Neuronal stem cell (in vitro differentiated cells): ENCODE results near the gene FLACC1. TPM values are rescaled to one million over a fixed set of nuclear protein-coding genes. Genes with fewer than 3 reads are reported as not detected.

Source experiments
- DNase-seq: peaks from one replicate; pipeline ENCODE4 v3.0.0-alpha.2; 2013; ENCODE audit warnings: low spot score
- H2AFZ ChIP-seq: one replicate; pipeline ENCODE4 v1.6.1; 2013; ENCODE audit warnings: mild to moderate bottlenecking, low read length, inconsistent platforms
- H2AK5ac ChIP-seq: 2 replicates; pipeline ENCODE4 v1.6.1; 2013; ENCODE audit warnings: low read depth, mild to moderate bottlenecking, inconsistent platforms, low read length, moderate library complexity, mixed read lengths
- H2BK120ac ChIP-seq: 2 replicates; pipeline ENCODE4 v1.6.1; 2013; ENCODE audit warnings: low read depth, mild to moderate bottlenecking, inconsistent platforms, low read length, moderate library complexity, mixed read lengths
- H2BK12ac ChIP-seq: one replicate; pipeline ENCODE4 v1.6.1; 2013; ENCODE audit warnings: low read length, inconsistent platforms
- H2BK15ac ChIP-seq: 2 replicates; pipeline ENCODE4 v1.6.1; 2013; ENCODE audit warnings: mild to moderate bottlenecking, low read length, inconsistent platforms, mixed read lengths
- H2BK5ac ChIP-seq: one replicate; pipeline ENCODE4 v1.6.1; 2013; ENCODE audit warnings: inconsistent platforms, mild to moderate bottlenecking, low read length, moderate library complexity
- H3K14ac ChIP-seq: one replicate; pipeline ENCODE4 v1.6.1; 2013; ENCODE audit warnings: low read length, inconsistent platforms
- H3K18ac ChIP-seq: 2 replicates; pipeline ENCODE4 v1.6.1; 2013; ENCODE audit warnings: low read length, inconsistent platforms
- H3K23ac ChIP-seq: 2 replicates; pipeline ENCODE4 v1.6.1; 2013; ENCODE audit warnings: low read depth, mild to moderate bottlenecking, mixed read lengths, low read length, inconsistent platforms; ENCODE audit not compliant: poor library complexity
- H3K27ac ChIP-seq: replicated peaks from 3 replicates; pipeline ENCODE4 v1.5.1; 2013; ENCODE audit warnings: low read length, inconsistent platforms
- H3K27me3 ChIP-seq, 3 experiments: 2 replicates each; pipeline ENCODE4 v1.6.1; 2013; ENCODE audit warnings: low read length in 3 of 3, mild to moderate bottlenecking in 2 of 3, inconsistent platforms in 1 of 3, low read depth in 1 of 3, mixed read lengths in 1 of 3, moderate library complexity in 1 of 3; ENCODE audit not compliant: control insufficient read depth in 3 of 3, insufficient read depth in 3 of 3
- H3K36me3 ChIP-seq, 2 donors: replicated peaks in 1 of 2; 2 replicates each; pipeline ENCODE4 v1.6.1; 2013; ENCODE audit warnings: low read length in 2 of 2; ENCODE audit not compliant: control insufficient read depth in 2 of 2, insufficient read depth in 2 of 2
- H3K4ac ChIP-seq: 2 replicates; pipeline ENCODE4 v1.6.1; 2013; ENCODE audit warnings: inconsistent platforms, mild to moderate bottlenecking, low read length, moderate library complexity
- H3K4me1 ChIP-seq, 2 donors: 1 replicate in 1 of 2; 2 replicates in 1 of 2; pipeline ENCODE4 v1.6.1; 2013; ENCODE audit warnings: low read length in 2 of 2, low read depth in 1 of 2; ENCODE audit not compliant: control insufficient read depth in 2 of 2, insufficient read depth in 1 of 2
- H3K4me2 ChIP-seq: one replicate; pipeline ENCODE4 v1.6.1; 2013; ENCODE audit warnings: mild to moderate bottlenecking, low read length, inconsistent platforms; ENCODE audit not compliant: insufficient read depth, poor library complexity, severe bottlenecking
- H3K4me3 ChIP-seq, 2 donors: 2 replicates each; pipeline ENCODE4 v1.5.1; 2013; ENCODE audit warnings: low read length in 2 of 2, mild to moderate bottlenecking in 2 of 2, inconsistent platforms in 1 of 2, moderate library complexity in 1 of 2
- H3K79me1 ChIP-seq: one replicate; pipeline ENCODE4 v1.6.1; 2013; ENCODE audit warnings: low read depth, mild to moderate bottlenecking, inconsistent platforms, low read length, moderate library complexity
- H3K9ac ChIP-seq: one replicate; pipeline ENCODE4 v1.6.1; 2013; ENCODE audit warnings: mild to moderate bottlenecking, low read depth, low read length, inconsistent platforms; ENCODE audit not compliant: poor library complexity
- H3K9me3 ChIP-seq, 2 donors: replicated peaks in 1 of 2; 2 replicates each; pipeline versions ENCODE3 to v1.6.1; 2013; ENCODE audit warnings: low read length in 2 of 2, mild to moderate bottlenecking in 2 of 2, inconsistent platforms in 1 of 2, low read depth in 1 of 2, mixed read lengths in 1 of 2, moderate library complexity in 1 of 2; ENCODE audit not compliant: control insufficient read depth in 2 of 2, insufficient read depth in 1 of 2
- H4K8ac ChIP-seq: one replicate; pipeline ENCODE4 v1.6.1; 2013; ENCODE audit warnings: low read depth, mild to moderate bottlenecking, inconsistent platforms, low read length, moderate library complexity
- H4K91ac ChIP-seq: one replicate; pipeline ENCODE4 v1.6.1; 2013; ENCODE audit warnings: low read length, low read depth, mild to moderate bottlenecking, inconsistent platforms; ENCODE audit not compliant: poor library complexity
- WGBS, 2 donors: extraction: QIAGEN DNeasy Blood & Tissue Kit; methylation state at CpG; one replicate each; pipeline ENCODE4 v1.1.7; 2013; ENCODE audit warnings: missing lambda C conversion rate in 2 of 2, mixed read lengths in 1 of 2; ENCODE audit not compliant: insufficient read length in 2 of 2, insufficient replicate concordance in 1 of 2; ENCODE audit errors: extremely low coverage in 2 of 2; 5-methylcytosine and 5-hydroxymethylcytosine counted together
- polyA plus RNA-seq, 2 experiments: library from polyadenylated mRNA; stranded (reverse); fragments of 200-250 nt; gene quantifications; one replicate each; pipeline ENCODE4 v1.2.3, GENCODE V29; 2013

The FLACC1 gene, protein sequence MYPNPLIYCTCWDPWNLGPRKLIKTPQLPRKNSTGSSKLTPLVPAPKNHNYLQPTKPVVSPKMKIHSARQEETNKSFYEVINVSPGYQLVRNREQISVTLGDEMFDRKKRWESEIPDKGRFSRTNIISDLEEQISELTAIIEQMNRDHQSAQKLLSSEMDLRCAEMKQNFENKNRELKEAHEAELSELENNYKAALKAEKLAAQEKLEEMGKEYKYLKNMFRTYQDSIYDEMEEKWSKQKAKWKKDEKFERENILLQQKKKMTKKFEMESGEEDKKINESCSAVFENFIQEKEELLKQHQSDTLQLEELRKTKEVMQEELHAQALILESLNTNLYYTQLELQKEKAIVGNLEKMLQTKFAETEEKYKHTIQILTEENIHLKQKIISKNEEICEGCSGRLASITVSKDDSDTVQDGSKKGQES
- 0.20 TPM for polyA plus RNA-seq (2013, experiment 1 of 2)
- 0.08 TPM for polyA plus RNA-seq (2013, experiment 2 of 2)

DNA sequence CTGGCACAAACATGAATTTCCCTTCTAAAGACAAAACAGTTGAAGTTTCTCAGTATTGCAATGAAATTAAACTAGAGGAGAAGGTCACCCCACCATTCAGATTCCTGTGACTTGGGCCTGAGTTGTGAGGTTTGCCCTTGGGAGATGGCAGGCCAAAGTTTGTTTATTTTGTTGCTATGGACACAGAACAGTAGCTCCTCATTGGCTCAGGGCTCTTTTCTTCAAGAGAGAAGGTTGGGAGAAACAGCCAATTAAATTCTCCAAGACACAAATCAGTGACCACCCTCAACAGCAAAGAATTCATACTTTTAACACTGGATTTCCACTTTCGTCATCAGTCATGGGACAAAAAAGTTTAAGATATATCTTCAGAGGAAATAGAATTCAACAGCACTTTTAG lies at the start of gene FLACC1:
Gene FLACC1, minus strand, starts transcription at position 125 of the 400 bp plus-strand sequence. CDS start 5,941 bp downstream, outside the sequence.
- Histone ChIP-seq H3K27ac (no peak within 1 kb of the TSS), H3K4me2 (no peak within 1 kb of the TSS), H3K9me3 (peaks cover 0 to under 1% of the 10 kb centered on the region in 2 donors), H4K91ac (no peak within 1 kb of the TSS), H4K8ac (no peak within 1 kb of the TSS), H3K79me1 (no peaks in the 10 kb centered on the region), H2BK12ac (no peak within 1 kb of the TSS), H3K23ac (no peak within 1 kb of the TSS), H3K36me3 (no peaks in the 10 kb centered on the region), H2AK5ac (no peak within 1 kb of the TSS), H2BK120ac (no peak within 1 kb of the TSS), H3K27me3 (no peaks in the 10 kb centered on the region), H3K14ac (no peak within 1 kb of the TSS), H2AFZ (peak within 1 kb of the TSS; percentile 76), H3K18ac (no peak within 1 kb of the TSS), H2BK15ac (no peak within 1 kb of the TSS), H3K4me1 (peaks cover 0 to 6% of the 10 kb centered on the region in 2 donors), H3K4me3 (no peak within 1 kb of the TSS), H3K9ac (no peak within 1 kb of the TSS), H2BK5ac (no peak within 1 kb of the TSS), H3K4ac (no peak within 1 kb of the TSS)
- peak; percentile 74 for DNase-seq
- no CpG with 5 or more reads among the region's 1 CpG for WGBS, 2 donors

- Histone ChIP-seq H2BK15ac (no peak overlapping the region), H4K91ac (no peak overlapping the region), H2BK12ac (no peak overlapping the region), H3K79me1 (no peaks in the 10 kb centered on the region), H2AK5ac (no peak overlapping the region), H2BK5ac (no peak overlapping the region), H3K27me3 (no peaks in the 10 kb centered on the region), H3K36me3 (no peaks in the 10 kb centered on the region), H3K9me3 (no peaks in the 10 kb centered on the region), H2BK120ac (no peak overlapping the region), H3K14ac (no peak overlapping the region), H3K4ac (no peak overlapping the region), H3K4me2 (no peak overlapping the region), H3K9ac (no peak overlapping the region), H2AFZ (no peak overlapping the region), H3K23ac (no peak overlapping the region), H3K4me3 (no peak overlapping the region), H3K27ac (no peak overlapping the region), H4K8ac (no peak overlapping the region), H3K4me1 (peaks cover 2 to 11% of the 10 kb centered on the region in 2 donors), H3K18ac (no peak overlapping the region)
- DNase-seq: no peak
- WGBS, 2 donors: no CpG with 5 or more reads among the region's 3 CpGs
Measured at GRCh38 chr2:201406077-201406662, 49.0 kb upstream of the FLACC1 start.

DNA sequence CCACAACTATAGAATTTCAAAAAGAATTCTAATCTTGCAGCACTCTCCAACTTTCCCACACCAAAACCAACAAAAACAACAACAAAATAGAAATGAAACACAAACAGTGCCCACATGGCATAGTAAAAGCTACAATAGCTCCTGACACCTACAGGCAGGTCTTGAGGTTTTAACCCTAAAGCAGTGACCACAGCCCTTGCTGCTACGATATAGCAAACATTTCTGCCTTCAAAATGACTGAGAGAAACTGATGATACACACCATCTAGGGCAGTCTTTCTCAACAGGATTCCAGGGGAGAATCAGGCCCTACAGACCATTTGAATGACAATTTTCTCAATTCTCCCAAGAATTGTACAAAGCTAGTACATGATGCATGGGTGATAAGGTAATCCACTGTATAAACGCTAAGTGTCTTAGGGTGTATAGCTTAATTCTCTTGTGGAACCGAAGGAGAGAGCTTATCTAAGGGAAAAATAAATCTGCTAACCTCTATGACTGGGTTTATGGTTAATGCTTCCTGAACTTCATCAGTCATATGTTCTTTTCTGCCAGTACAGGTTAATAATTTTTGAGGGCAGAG lies 47.6 kb upstream of the FLACC1 start:
- Histone ChIP-seq H3K36me3 (no peaks in the 10 kb centered on the region), H2AK5ac (no peak overlapping the region), H2AFZ (no peak overlapping the region), H3K27me3 (no peaks in the 10 kb centered on the region), H2BK15ac (no peak overlapping the region), H4K8ac (no peak overlapping the region), H3K18ac (no peak overlapping the region), H3K79me1 (no peaks in the 10 kb centered on the region), H3K4ac (no peak overlapping the region), H3K27ac (no peak overlapping the region), H3K9ac (no peak overlapping the region), H2BK12ac (no peak overlapping the region), H3K4me2 (no peak overlapping the region), H3K9me3 (no peaks in the 10 kb centered on the region), H3K23ac (no peak overlapping the region), H3K14ac (no peak overlapping the region), H2BK5ac (no peak overlapping the region), H3K4me1 (peaks cover 2 to 11% of the 10 kb centered on the region in 2 donors), H2BK120ac (no peak overlapping the region), H4K91ac (no peak overlapping the region), H3K4me3 (no peak overlapping the region)
- DNase-seq: no peak
- WGBS, 2 donors: no CpG with 5 or more reads among the region's 3 CpGs

DNA sequence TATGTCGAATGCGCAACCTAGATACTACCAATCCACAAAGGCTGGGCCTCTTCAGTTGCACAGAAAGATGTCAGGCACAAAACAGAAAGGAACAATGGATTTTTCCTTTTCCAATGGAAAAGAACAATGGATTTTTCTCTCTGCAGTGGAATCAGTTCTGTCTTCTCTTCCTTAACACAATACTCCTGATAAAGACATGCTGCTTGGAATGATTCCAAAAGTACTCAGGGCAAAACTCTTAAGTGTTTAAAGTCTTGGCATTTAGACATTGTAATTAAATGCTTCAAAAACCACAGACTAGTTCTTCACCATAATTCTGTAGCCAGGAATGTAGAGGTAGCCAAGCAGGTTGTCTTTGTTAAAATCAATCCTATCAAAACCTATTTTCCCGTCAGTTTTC lies 46.7 kb upstream of the FLACC1 start:
- no peak overlapping the region for H2BK15ac ChIP-seq
- H3K4me1 ChIP-seq: peaks cover 2 to 11% of the 10 kb centered on the region in 2 donors
- no peak overlapping the region for H3K18ac ChIP-seq
- H3K79me1 ChIP-seq: no peaks in the 10 kb centered on the region
- H3K36me3 ChIP-seq: peaks cover 0 to 6% of the 10 kb centered on the region in 2 donors
- H3K9ac ChIP-seq: no peak overlapping the region
- peak; percentile 8 for DNase-seq
- H2BK120ac ChIP-seq: no peak overlapping the region
- no peak overlapping the region for H2AK5ac ChIP-seq
- H2BK5ac ChIP-seq: no peak overlapping the region
- H3K14ac ChIP-seq: no peak overlapping the region
- H3K27ac ChIP-seq: no peak overlapping the region
- no peak overlapping the region for H3K4ac ChIP-seq
- H3K4me2 ChIP-seq: no peak overlapping the region
- no peak overlapping the region for H2AFZ ChIP-seq
- H4K91ac ChIP-seq: no peak overlapping the region
- no peak overlapping the region for H3K4me3 ChIP-seq
- H3K9me3 ChIP-seq: no peaks in the 10 kb centered on the region
- H3K27me3 ChIP-seq: no peaks in the 10 kb centered on the region
- no peak overlapping the region for H2BK12ac ChIP-seq
- no peak overlapping the region for H3K23ac ChIP-seq
- no CpG with 5 or more reads among the region's 3 CpGs for WGBS, 2 donors
- H4K8ac ChIP-seq: no peak overlapping the region
